Fibroblast of lung (primary cell): ENCODE results near the gene MOCS3. TPM values are rescaled to one million over a fixed set of nuclear protein-coding genes. Genes with fewer than 3 reads are reported as not detected.

Source experiments
- DNase-seq, 2 donors: peaks; one replicate each; pipeline versions ENCODE4 v3.0.0 to v3.0.0-alpha.2; 2010; ENCODE audit warnings: low read depth in 2 of 2
- H2AFZ ChIP-seq: 2 replicates; pipeline ENCODE4 v1.5.1; 2012; ENCODE audit warnings: low read length, control low read depth, inconsistent platforms
- H3K27ac ChIP-seq: 2 replicates; pipeline ENCODE4 v1.5.1; 2011; ENCODE audit warnings: low read length, control low read depth; ENCODE audit not compliant: insufficient read depth
- H3K27me3 ChIP-seq: 2 replicates; pipeline ENCODE4 v1.5.1; 2011; ENCODE audit warnings: mild to moderate bottlenecking, low read length; ENCODE audit not compliant: control insufficient read depth, insufficient read depth
- H3K36me3 ChIP-seq: 2 replicates; pipeline ENCODE4 v1.5.1; 2011; ENCODE audit warnings: low read length; ENCODE audit not compliant: control insufficient read depth, insufficient read depth
- H3K4me1 ChIP-seq: 2 replicates; pipeline ENCODE4 v1.5.1; 2011; ENCODE audit warnings: low read length; ENCODE audit not compliant: control insufficient read depth, insufficient read depth; ENCODE audit errors: extremely low read depth
- H3K4me2 ChIP-seq: 2 replicates; pipeline ENCODE4 v1.5.1; 2011; ENCODE audit warnings: low read length, control low read depth; ENCODE audit not compliant: insufficient read depth; ENCODE audit errors: extremely low read depth
- H3K4me3 ChIP-seq, 4 experiments: fragments of 200-600 bp in 1 of 4; sonication (generic) in 1 of 4; replicated peaks in 1 of 4; 2 replicates each; pipeline ENCODE4 v1.5.1; 2011 to 2016; ENCODE audit warnings: low read length in 4 of 4, low read depth in 3 of 4, mild to moderate bottlenecking in 3 of 4, control low read depth in 2 of 4, inconsistent platforms in 1 of 4, mixed read lengths in 1 of 4; ENCODE audit not compliant: insufficient read depth in 1 of 4; ENCODE audit errors: control extremely low read depth in 1 of 4
- H3K79me2 ChIP-seq: 2 replicates; pipeline ENCODE4 v1.5.1; 2012; ENCODE audit warnings: mild to moderate bottlenecking, low read length, inconsistent platforms; ENCODE audit not compliant: control insufficient read depth, insufficient read depth
- H3K9ac ChIP-seq: 2 replicates; pipeline ENCODE4 v1.5.1; 2011; ENCODE audit warnings: mild to moderate bottlenecking, low read length, control low read depth; ENCODE audit not compliant: insufficient read depth
- H3K9me3 ChIP-seq: 2 replicates; pipeline ENCODE4 v1.5.1; 2012; ENCODE audit warnings: low read depth, low read length; ENCODE audit not compliant: control insufficient read depth, insufficient read depth
- H4K20me1 ChIP-seq: 2 replicates; pipeline ENCODE4 v1.5.1; 2011; ENCODE audit warnings: low read length; ENCODE audit not compliant: control insufficient read depth, insufficient read depth; ENCODE audit errors: extremely low read depth
- CTCF ChIP-seq, 2 donors: IDR thresholded peaks in 1 of 2; conservative IDR thresholded peaks in 1 of 2; 1 replicate in 1 of 2; 2 replicates in 1 of 2; pipeline ENCODE4 v1.5.1; 2011 to 2012; ENCODE audit warnings: low read length in 2 of 2, control low read depth in 1 of 2, inconsistent platforms in 1 of 2, low read depth in 1 of 2, mild to moderate bottlenecking in 1 of 2
- EZH2 ChIP-seq: IDR thresholded peaks from 2 replicates; pipeline ENCODE4 v1.5.1; 2012; ENCODE audit warnings: low read length, control low read depth, mild to moderate bottlenecking; ENCODE audit errors: missing control alignments
- polyA plus RNA-seq, 2 donors: library from polyadenylated mRNA; depleted of rRNA in 1 of 2; stranded (reverse) in 1 of 2; unstranded in 1 of 2; fragments of >200 nt; gene quantifications; 2 replicates each; pipeline ENCODE4 v1.2.1, GENCODE V29; 2011 to 2012; ENCODE audit warnings: missing spikeins in 1 of 2
- total RNA-seq: library from RNA; depleted of rRNA; stranded (reverse); fragments of >200 nt; gene quantifications from 2 replicates; pipeline ENCODE4 v1.2.1, GENCODE V29; 2014

MOCS3 gene
- total and polyA plus RNA-seq, 2 donors (not counting 1 experiment from before 2014, with no cell fraction given): 3.7 to 10.1 TPM

GRCh38 chr20:50982363-50982762 lies 23.7 kb downstream of the MOCS3 start:
- no peaks in the 10 kb centered on the region for H3K27me3 ChIP-seq
- no peak overlapping the region for H3K4me3 ChIP-seq
- H3K27ac ChIP-seq: no peak overlapping the region

GRCh38 chr20:50983321-50983720 lies 24.7 kb downstream of the MOCS3 start:
- Histone ChIP-seq H3K9ac (no peak overlapping the region), H2AFZ (no peak overlapping the region), H3K4me2 (no peak overlapping the region), H3K27ac (no peak overlapping the region), H3K9me3 (no peaks in the 10 kb centered on the region), H3K36me3 (no peaks in the 10 kb centered on the region), H3K27me3 (no peaks in the 10 kb centered on the region), H3K4me3 (no peak overlapping the region), H4K20me1 (no peaks in the 10 kb centered on the region), H3K79me2 (no peaks in the 10 kb centered on the region), H3K4me1 (peaks cover 18% of the 10 kb centered on the region)
- no peak for DNase-seq
- TF ChIP-seq CTCF (conservative IDR thresholded peaks at IDR 0.05 in 1 of 2, IDR thresholded peaks at IDR 0.05 in 1 of 2; ENCODE audit: low read depth in 1 of 2, low read length in 2 of 2) (no peak), EZH2 (no peak)

More at GRCh38 chr20:50982363-50982762, 23.7 kb downstream of the MOCS3 start:
- no peak for TF ChIP-seq CTCF (conservative IDR thresholded peaks at IDR 0.05 in 1 of 2, IDR thresholded peaks at IDR 0.05 in 1 of 2; ENCODE audit: low read depth in 1 of 2, low read length in 2 of 2)
- TF ChIP-seq EZH2: no peak
- Histone ChIP-seq H3K4me2 (peak overlapping the region; percentile 19), H3K9me3 (no peaks in the 10 kb centered on the region), H2AFZ (no peak overlapping the region), H4K20me1 (no peaks in the 10 kb centered on the region), H3K4me1 (peaks cover 22% of the 10 kb centered on the region), H3K9ac (no peak overlapping the region), H3K79me2 (no peaks in the 10 kb centered on the region), H3K36me3 (no peaks in the 10 kb centered on the region)
- peak; percentile 61 to 67 for DNase-seq

- Histone ChIP-seq H2AFZ (peak overlapping the region; percentile 7), H3K4me3 (no peak overlapping the region), H3K9me3 (no peaks in the 10 kb centered on the region), H3K4me2 (no peak overlapping the region), H3K9ac (no peak overlapping the region), H3K27me3 (no peaks in the 10 kb centered on the region), H3K27ac (no peak overlapping the region), H3K36me3 (no peaks in the 10 kb centered on the region), H4K20me1 (no peaks in the 10 kb centered on the region), H3K79me2 (no peaks in the 10 kb centered on the region), H3K4me1 (no peaks in the 10 kb centered on the region)
- peak; percentile 77 to 89 for DNase-seq
- peak; percentile 88 to 89 for TF ChIP-seq CTCF (conservative IDR thresholded peaks at IDR 0.05 in 1 of 2, IDR thresholded peaks at IDR 0.05 in 1 of 2; ENCODE audit: low read depth in 1 of 2, low read length in 2 of 2)
- no peak for TF ChIP-seq EZH2
Observed at GRCh38 chr20:50987493-50988210, 29.0 kb downstream of the MOCS3 start.
